Brain pericyte (primary cell): ENCODE data around the gene NFKBIE.
"Not testable (repeated sequence)": the region's sequence is repeated elsewhere in the genome, so short reads cannot be mapped to it uniquely, and the experiment has no call there.

Experiments
- DNase-seq: peaks from one replicate; pipeline ENCODE4 v3.0.0-alpha.2; 2012; ENCODE audit warnings: low read depth, low spot score

NFKBIE gene

DNA sequence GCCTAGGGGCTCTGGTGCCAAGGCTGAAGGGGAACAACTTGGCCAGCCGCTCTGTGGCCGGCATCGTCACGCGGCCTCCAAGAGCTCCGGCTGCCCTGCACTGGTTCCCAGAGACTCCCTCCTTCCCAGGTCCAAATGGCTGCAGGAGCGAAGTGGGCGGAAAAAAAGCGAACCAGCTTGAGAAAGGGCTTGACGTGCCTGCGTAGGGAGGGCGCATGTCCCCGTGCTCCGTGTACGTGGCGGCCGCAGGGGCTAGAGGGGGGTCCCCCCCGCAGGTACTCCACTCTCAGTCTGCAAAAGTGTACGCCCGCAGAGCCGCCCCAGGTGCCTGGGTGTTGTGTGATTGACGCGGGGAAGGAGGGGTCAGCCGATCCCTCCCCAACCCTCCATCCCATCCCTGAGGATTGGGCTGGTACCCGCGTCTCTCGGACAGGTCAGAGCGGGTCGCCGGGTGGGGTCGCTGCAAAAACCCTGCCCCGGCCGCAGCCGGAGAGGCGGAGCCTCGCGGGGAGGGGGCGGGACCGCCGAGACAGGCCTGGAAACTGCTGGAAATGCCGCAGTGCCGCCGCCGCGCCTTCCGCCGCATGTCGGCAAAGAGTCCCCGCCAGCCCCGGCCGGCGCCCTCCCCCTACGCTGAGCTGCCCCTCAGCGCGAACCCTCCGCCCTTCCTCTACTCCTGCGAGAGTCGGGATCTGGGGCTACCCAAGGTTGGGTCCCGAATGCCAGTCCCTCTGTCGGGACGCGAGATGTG is 19.3 kb downstream of the NFKBIE start:
- DNase-seq, result no peak

DNA sequence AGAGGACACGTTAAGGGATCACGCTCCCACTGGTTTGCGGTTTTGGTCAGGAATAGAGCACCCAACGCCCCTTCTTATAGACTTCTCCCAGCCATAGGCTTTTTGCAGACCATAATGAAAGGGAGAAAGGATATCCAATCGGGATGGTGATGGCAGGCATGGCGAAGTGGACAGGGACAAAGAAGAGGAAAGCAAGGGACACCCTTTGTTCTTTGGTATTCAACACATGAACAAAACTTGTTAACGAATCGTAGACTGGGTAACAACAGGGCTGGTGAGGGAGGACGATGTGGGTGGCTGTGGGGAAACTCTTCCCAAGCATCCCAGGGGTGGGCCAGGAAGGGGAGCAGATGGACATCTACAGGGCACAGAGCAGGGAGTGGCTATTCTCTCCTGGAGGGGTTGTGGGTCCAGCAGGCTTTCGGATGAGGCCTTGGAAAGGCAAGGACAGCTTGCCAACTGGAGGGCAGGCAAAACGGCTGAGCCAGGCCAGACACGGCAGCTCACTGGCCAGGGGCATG is 19.9 kb downstream of the NFKBIE start:
- DNase-seq, result no peak

DNA sequence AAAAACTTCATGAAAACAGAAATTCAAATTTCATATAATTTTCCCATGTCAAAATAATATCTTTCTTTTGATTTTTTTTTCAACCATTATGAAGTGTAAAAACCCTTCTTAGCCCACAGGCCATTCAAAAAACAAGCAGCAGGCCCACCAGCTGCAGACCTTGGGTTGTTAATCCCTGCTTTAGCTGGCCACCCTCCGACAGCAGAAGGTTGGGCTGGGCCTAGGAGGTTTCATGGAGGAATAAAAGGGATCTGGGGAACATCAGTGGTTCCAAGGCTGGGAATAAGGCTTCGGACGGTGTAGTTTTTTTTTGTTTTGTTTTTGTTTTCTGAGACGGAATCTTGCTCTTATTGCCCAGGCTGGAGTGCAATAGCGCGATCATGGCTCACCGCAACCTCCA is 22.0 kb downstream of the NFKBIE start:
- DNase-seq, result no peak

DNA sequence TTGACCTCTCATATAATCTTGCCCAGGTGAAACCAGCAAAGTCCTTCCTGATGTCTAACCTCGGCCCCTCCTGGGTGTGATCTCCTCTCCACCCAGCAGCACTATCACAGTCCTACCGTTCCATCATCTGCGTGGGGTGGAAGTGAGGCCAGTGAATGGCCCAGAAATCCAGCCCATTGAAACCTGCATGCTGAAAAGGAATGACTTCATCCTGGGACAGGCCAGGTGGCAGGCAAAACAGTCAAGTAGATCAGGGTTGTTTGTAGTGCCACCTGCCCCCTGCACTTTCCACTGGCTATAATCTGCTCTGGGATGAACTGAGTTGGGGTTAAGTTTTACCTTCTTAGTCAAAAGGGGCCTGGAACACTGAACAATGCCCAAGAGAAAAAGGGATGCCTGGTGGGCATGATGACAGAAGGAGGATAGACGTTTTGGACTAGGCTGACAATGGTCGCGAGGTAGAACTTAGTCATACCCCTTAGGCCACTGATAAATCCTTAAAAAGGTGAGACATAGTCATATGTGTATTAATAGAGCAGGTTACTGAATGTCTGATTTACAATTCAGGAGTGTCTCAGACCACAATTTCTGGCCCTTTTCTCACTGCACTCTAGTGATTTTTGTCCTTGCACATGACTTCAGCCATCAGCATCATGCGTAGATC is 26.5 kb downstream of the NFKBIE start:
- DNase-seq, result no peak

DNA sequence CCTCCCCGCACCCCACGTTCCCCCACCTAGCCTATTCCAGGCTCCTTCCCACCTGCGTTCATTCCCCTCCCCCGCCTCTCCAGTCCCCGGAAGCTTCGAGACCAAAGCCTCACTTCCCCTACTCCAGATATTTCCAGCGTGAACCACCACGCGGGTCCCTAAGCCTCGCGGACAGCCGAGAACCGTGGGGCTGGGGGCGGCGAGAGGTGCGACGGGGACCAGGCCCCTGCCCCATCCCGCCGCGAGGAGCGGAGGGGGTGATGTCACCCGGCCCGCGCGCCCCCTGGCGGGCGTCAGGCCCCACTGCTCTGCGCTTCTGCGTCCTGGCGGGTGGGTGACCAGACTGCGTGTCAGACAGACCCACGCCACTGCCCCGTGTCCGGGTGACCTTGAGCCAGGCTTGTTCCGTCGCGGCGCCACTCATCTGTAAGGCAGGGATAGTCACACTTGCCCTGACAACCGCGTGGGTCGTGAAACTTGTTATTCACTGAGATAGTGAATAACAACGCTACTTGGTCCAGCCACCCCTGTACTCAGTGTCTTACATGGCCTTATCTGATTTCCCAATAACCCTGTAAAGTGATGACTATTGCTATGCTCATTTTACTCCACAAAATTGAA is 27.4 kb downstream of the NFKBIE start:
- DNase-seq, result no peak

DNA sequence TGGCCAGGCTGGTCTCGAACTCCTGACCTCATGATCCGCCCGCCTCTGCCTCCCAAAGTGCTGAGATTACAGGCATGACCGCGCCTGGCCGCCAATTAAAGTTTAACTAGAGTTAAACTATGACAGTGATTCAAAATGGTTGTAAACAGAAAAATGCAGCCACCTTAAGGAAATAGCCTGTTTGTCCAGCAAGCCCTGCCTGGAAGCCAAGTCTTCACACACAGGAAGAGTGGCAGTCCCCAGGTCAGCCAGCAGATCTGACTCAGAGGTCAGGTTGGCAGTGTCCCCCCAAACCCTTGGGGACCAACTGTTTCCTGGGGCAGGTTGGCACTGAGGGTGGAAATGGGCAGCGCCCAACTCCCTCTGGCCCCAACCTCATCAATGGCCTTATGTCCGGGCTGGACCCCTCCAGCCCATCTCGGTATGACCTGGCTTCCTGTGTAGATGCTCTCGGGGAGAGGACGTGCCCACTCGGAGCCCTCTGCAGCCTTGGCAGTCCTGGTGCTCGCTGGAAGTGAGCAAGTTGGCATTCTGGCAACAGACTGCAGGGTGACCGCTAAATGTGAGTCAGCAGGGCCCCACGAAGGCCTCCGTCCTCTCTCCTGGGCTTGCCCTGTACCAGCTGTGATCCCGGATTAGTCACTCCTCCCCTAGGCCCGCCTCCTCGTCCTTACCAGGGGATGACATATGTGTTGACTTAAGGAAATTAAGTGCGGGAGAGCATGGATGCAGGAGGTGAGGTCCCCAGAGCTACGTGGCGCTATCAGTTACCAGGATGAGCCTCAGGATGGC is 28.1 kb downstream of the NFKBIE start:
- DNase-seq, result no peak

DNA sequence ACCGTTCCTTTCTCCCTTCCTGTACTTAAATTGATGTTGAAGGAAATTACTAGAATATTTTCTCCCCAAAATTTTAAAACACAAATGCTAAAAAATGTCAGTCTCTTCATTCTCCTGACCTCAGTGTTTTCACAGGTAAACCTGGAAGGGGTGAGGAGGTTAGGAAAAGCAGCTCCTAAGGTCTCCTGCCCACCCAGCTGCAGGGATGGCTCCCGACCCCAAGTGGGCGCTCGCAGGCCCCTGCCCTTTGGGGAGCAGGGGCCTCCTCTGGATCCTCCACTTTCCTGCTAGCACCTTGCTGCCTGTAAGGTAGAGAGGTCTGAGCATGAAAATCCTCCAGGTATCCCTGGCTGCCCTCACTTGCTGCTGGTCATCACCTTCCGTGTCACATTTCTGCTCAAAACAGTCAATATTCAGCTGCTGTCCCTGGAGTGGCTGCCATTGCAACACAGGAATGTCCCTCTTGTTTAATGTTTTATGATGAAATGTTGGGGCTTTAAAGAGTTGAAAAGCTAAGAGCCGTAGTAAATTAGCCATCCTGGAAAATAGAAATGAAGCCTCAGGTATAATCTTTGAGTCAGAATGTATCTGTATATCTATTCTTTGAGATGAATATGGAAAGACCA is 29.3 kb downstream of the NFKBIE start:
- DNase-seq, result no peak

DNA sequence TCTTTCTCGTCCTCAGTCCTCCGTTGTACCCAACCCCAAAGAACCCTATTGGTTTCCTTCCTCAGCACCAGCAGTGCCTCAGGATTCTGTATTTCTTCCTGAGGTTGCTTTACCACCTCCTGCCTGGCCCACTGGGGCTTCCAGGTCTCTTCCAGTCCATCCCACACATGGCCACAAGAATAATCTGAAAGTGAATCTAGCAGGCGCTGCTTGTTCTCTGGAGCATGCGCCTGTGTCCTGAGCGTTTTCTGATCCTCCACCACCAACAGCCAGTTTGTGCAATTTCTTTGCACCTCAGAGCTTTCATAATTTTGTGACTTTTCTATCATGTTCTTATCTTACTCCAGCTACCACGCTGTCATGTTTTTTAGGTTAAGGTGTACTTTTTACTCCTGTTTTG is 30.1 kb downstream of the NFKBIE start:
- DNase-seq, result no peak

DNA sequence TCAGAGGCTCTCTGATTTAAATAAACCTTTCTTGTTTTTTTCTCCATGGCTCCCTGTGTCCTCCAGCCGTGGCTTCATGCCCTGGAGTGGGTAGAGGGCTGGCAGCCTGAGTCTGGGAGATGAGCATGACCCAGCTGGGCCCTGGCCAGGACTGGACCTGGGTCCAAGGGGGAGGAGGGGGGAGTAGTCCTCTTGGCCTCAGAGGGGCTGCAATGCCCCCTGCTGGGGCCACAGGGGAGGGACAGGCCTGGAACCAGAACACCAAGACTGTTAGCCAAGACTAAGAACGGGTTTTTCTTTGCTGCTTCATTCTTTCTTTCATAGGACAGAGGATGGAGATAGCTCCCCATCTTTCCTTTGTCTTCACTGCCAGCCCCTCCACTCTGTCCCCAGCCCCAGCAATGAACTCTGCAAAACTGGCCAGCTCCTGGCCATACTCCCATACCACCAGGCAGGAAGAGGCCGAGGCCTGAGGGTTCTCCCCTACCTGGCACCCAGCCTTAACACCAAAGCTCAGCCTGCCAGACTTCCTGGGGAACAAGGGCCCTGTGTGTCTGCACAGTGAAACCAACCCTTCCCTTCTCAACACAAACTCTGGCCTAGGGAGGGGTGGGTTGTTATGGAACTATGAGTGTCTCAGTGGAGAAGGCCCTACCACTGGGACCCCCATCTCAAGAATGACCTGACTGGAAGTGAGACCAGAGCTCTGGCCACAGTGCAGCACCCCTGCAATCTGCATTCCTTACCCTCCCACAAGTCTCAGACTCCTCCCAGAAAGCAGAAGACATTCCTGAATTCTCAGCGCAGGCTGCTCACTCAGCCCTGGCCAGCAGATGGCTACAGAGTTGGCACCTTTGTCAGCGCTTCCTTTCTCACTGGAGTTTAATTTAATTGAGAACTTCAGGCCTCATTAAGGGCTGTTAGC is 31.0 kb downstream of the NFKBIE start:
- no peak for DNase-seq

DNA sequence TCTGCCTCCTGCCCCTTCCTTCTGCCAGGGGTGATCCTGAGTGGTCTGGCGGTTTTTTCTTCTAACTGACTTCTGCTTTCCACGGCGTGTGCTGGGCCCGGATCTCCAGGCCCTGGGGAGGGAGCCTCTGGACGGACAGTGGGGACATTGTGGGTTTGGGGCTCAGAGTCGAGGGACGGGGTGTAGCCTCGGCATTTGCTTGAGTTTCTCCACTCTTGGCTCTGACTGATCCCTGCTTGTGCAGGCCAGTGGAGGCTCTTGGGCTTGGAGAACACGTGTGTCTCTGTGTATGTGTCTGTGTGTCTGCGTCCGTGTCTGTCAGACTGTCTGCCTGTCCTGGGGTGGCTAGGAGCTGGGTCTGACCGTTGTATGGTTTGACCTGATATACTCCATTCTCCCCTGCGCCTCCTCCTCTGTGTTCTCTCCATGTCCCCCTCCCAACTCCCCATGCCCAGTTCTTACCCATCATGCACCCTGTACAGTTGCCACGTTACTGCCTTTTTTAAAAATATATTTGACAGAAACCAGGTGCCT is 31.7 kb downstream of the NFKBIE start:
- DNase-seq, result no peak

DNA sequence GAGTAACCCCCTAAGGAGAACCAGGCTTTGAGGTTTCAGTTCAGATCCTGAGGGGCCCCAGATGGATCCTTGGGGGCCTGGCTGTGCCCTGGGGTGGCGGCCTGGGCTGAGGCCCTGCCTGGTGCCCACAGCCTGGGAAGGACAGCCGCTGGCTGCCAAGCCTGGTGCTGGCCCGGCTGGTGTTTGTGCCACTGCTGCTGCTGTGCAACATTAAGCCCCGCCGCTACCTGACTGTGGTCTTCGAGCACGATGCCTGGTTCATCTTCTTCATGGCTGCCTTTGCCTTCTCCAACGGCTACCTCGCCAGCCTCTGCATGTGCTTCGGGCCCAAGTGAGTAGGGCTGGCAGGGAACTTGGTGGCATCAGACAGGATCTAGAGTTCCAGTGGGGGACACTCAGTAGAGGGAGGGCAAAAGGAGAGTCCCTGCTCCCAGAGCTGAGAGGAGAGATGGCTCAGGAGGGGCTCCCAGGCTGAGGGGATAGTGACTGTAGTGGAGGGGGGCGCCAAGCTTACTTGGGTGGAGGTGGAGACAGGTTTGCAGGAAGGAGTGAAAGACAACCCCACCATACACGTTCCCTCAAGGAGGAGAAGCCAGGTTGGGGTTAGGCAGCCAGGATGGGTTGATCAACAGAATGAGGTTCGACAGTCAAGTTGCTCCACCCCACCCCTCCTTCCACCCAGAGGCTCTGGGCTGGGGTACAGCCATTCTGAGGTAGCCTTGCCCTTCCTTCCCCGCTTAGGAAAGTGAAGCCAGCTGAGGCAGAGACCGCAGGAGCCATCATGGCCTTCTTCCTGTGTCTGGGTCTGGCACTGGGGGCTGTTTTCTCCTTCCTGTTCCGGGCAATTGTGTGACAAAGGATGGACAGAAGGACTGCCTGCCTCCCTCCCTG is 32.4 kb downstream of the NFKBIE start:
- DNase-seq, result no peak

DNA sequence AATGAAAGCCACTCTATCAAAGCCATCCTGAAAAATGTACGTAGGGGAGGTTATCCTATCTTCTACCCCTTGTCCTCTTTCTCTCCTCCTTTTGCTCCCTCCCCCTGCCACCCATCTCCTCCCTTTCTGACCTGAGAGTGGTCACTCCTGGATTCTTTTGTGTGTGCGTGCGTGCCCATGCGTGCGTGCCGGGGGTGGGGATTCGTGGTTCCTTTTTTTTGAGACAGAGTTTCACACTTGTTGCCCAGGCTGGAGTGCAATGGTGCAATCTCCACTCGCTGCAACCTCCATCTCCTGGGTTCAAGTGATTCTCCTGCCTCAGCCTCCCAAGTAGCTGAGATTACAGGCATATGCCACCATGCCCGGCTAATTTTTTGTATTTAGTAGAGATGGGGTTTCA is 33.9 kb downstream of the NFKBIE start:
- DNase-seq, result not testable (repeated sequence)

DNA sequence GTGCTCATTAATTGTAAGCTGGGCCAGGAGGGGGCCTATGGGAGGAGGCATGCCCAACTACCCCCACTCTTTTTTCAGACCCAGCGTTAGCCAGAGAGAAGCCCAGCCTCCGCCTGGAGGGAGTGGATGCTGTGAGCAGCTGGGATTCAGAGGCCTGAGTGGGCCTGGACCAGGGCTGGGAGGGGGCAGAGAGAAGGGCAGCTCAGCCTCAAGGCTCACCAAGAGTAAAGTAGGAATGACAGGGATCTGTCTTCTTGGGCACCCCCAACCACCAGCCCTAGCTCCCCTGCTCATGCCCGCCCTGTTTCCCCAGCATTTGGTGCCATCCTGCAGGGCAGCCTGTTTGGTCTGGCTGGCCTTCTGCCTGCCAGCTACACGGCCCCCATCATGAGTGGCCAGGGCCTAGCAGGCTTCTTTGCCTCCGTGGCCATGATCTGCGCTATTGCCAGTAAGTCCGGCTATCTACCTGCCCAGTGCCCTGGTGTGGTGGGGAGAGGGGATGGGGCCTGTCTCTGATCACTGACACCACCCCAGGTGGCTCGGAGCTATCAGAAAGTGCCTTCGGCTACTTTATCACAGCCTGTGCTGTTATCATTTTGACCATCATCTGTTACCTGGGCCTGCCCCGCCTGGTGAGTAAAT is 35.2 kb downstream of the NFKBIE start:
- DNase-seq, result no peak

DNA sequence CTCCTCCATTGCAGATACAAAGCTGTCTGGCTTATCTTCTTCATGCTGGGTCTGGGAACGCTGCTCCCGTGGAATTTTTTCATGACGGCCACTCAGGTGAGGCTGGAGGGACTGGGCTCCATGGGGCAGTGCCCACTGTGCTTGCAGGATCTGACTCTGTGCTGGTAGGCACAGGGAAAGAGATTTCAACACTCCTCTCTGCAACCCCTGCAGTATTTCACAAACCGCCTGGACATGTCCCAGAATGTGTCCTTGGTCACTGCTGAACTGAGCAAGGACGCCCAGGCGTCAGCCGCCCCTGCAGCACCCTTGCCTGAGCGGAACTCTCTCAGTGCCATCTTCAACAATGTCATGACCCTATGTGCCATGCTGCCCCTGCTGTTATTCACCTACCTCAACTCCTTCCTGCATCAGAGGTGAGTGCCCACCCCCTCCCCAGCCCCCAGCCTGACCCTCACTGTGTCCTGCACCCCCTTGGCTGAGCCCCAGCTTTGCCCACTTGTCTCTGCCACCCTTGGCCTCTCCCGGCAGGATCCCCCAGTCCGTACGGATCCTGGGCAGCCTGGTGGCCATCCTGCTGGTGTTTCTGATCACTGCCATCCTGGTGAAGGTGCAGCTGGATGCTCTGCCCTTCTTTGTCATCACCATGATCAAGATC is 35.8 kb downstream of the NFKBIE start:
- DNase-seq, result no peak

DNA sequence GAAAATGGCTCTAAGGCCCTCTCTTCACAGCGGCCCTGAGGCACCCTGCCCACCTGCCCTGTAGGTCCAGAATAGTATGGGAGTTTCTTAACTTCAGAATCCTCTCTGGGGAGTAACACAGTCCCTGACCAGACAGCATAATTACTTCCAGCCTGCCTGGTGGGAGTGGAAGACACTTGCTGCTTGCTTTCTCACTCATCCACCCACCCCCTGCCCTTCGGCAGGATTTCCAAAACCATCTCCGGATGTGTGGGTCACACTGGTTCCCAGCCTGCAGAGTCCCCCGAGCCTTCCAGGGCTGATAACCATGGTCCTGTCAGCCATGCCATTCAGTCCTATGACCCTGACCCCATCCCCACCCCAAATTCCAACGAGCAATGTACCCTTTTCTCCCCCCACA is 36.5 kb downstream of the NFKBIE start:
- DNase-seq, result no peak

DNA sequence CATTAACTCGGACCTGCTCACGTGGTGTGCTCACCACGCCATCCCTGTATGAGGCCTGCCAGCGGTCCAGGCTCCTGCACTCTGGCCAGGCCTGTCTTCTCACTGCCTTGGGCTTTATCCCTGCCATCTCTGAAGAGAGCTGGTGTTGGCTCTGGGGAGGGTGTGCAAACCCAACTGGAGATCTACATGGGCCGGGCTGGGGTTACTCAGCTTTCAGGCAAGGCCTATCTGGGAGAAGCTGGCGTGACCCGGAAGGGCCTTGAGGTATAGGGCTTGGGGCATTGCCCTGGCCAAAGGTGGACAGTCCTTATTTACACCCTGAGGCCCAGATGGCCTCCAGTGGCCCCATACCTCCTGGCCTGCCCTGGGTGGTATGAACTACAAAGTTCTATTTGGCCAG is 36.9 kb downstream of the NFKBIE start:
- no peak for DNase-seq

DNA sequence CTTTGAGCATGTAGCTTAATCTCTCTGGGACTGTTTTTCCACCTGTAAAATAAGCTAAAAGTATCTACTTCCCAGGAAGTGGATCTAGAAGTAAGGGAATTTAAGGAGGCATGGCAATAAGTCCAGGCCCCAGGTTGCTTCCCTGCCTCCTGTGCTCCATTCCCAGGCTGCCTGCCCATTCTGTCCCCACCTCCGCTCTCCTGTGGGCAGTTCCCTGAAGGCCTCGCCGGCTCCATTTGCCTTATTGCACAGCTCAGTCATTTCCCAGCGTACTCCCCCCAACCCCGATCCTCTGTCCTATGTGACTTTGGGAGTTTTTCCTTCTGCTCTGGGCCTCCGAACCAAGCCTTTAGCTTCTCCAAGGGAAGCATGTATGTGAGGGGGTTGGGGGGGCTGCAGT is 37.3 kb downstream of the NFKBIE start:
- no peak for DNase-seq

DNA sequence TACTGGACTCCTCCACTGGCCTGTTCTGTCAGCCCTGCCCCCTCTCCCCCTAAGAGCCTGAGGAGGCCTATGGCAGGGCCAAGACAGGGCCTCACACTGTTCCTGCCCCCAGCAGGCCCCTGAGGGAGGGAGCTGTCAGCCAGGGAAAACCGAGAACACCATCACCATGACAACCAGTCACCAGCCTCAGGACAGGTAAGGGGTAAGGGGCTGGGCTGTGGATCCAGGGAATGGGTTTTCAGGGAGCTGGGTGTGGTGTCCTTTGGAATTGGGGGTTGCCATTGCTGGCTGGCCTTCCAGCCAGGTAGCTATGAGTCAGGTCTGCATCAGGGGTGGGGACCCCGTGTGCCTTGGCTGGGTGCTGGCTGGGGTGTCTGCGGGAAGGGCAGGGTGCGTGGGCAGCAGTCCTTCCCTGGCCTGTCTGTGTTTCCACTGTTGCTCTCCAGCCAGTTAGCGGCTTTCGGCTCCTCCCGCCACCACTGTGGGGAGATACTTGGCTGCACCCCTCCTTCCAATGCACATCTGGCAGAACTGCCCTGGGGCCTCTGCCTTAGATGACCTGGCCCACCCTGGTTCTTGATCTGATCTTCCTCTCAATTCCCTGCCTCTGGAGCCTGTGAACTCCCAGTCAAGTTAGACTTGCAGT is 38.1 kb downstream of the NFKBIE start:
- DNase-seq, result no peak
